Panc1 (cell line): ENCODE results near the gene HIC2.
"Not testable (repeated sequence)": the region's sequence is repeated elsewhere in the genome, so short reads cannot be mapped to it uniquely, and the experiment has no call there.

Source experiments
- POLR2AphosphoS5 ChIP-seq: IDR thresholded peaks from 2 replicates; pipeline ENCODE4 v1.6.1; 2012; ENCODE audit warnings: mild to moderate bottlenecking, low read depth, low read length, moderate library complexity
- SIN3A ChIP-seq: IDR thresholded peaks from 2 replicates; pipeline ENCODE4 v1.6.1; 2012; ENCODE audit warnings: low read depth, mild to moderate bottlenecking, low read length, moderate library complexity, borderline replicate concordance; ENCODE audit not compliant: insufficient read depth
- TF ChIP-seq, protein P1 (sequence below): fragments of 450-650 bp; IDR thresholded peaks from 2 replicates; pipeline ENCODE4 v1.5.1; 2017; ENCODE audit warnings: mild to moderate bottlenecking

DNA sequence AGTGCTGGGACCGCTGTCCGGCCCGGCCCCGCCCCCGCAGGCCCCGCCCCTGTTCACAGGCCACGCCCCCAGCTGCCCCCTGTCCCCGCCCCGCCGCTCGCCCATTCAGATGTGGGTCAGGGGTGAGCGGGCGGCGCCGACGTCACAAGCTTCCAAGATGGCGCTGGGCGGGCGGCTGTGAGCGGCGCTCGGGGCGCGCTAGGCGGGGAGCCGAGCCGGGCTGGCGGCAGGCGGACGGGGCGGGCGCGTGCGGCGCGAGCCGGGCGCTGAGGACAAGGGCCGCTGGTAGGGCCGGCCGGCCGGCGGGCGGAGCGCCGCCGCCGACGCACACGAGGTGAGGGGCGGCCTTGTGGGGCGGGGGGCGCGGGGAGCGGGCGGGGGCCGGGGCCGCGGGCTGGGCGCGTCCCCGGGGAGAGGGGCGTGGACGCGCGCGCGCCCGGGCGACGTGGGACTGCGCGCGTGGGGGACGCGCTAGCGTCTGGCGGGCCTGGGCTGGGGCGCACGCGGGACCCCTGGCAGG lies at the start of gene HIC2:
- TF ChIP-seq, protein P1, sequence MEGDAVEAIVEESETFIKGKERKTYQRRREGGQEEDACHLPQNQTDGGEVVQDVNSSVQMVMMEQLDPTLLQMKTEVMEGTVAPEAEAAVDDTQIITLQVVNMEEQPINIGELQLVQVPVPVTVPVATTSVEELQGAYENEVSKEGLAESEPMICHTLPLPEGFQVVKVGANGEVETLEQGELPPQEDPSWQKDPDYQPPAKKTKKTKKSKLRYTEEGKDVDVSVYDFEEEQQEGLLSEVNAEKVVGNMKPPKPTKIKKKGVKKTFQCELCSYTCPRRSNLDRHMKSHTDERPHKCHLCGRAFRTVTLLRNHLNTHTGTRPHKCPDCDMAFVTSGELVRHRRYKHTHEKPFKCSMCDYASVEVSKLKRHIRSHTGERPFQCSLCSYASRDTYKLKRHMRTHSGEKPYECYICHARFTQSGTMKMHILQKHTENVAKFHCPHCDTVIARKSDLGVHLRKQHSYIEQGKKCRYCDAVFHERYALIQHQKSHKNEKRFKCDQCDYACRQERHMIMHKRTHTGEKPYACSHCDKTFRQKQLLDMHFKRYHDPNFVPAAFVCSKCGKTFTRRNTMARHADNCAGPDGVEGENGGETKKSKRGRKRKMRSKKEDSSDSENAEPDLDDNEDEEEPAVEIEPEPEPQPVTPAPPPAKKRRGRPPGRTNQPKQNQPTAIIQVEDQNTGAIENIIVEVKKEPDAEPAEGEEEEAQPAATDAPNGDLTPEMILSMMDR, result not testable (repeated sequence)
- not testable (repeated sequence) for TF ChIP-seq POLR2AphosphoS5, SIN3A
